Brain microvascular endothelial cell (primary cell): ENCODE measurements around the gene GRM8.

Experiments
- DNase-seq: peaks from one replicate; pipeline ENCODE4 v3.0.0-alpha.2; 2020
- H3K27ac ChIP-seq: fragments of 250-450 bp; sonication (Bioruptor Pico); 2 replicates; pipeline ENCODE4 v1.5.1; 2020; ENCODE audit warnings: mild to moderate bottlenecking, moderate library complexity
- H3K27me3 ChIP-seq: fragments of 250-450 bp; sonication (Bioruptor Pico); replicated peaks from 2 replicates; pipeline ENCODE4 v1.5.1; 2020; ENCODE audit warnings: mild to moderate bottlenecking
- H3K36me3 ChIP-seq: fragments of 250-450 bp; sonication (Bioruptor Pico); replicated peaks from 2 replicates; pipeline ENCODE4 v1.5.1; 2020; ENCODE audit warnings: mild to moderate bottlenecking
- H3K4me3 ChIP-seq: 2 replicates; pipeline ENCODE4 v1.5.1; 2011; ENCODE audit warnings: low read depth, mild to moderate bottlenecking, control low read depth, low read length, moderate library complexity
- CTCF ChIP-seq: IDR thresholded peaks from 2 replicates; pipeline ENCODE4 v1.5.1; 2011; ENCODE audit warnings: low read depth, mild to moderate bottlenecking, moderate library complexity, low read length, control low read depth, inconsistent platforms; ENCODE audit errors: missing control alignments
- in situ Hi-C: cut with HindIII; loops from 2 replicates; pipeline ENCODE4 v1.10.0; 2017; ENCODE audit warnings: low sequenced_read_pairs, low pct_ligation_motif_present

Gene GRM8

GRCh38 chr7:127252778-127253280 lies at the start of gene GRM8:
Gene GRM8 (minus strand): TSS chr7:127252941.
- TF ChIP-seq CTCF, result no peak
- peak; percentile 9 for DNase-seq
- Histone ChIP-seq H3K27me3 (peaks cover 36% of the 10 kb centered on the region), H3K4me3 (peak within 1 kb of the TSS; percentile 64), H3K27ac (no peak within 1 kb of the TSS), H3K36me3 (no peaks in the 10 kb centered on the region)
- in situ Hi-C loops, result no loop called here

GRCh38 chr7:127290801-127291361 lies 38.1 kb upstream of the GRM8 start:
- TF ChIP-seq CTCF, result no peak

GRCh38 chr7:127290116-127290655 lies 37.4 kb upstream of the GRM8 start:
- no peak for DNase-seq
- no peaks in the 10 kb centered on the region for H3K27me3 ChIP-seq
- H3K4me3 ChIP-seq, result no peak overlapping the region
- in situ Hi-C loops, result no loop called here
- no peak for TF ChIP-seq CTCF
- H3K27ac ChIP-seq, result no peak overlapping the region
- H3K36me3 ChIP-seq, result no peaks in the 10 kb centered on the region

More at GRCh38 chr7:127290801-127291361, 38.1 kb upstream of the GRM8 start:
- Histone ChIP-seq H3K4me3 (no peak overlapping the region), H3K27ac (no peak overlapping the region), H3K27me3 (no peaks in the 10 kb centered on the region), H3K36me3 (no peaks in the 10 kb centered on the region)
- in situ Hi-C loops, result no loop called here
- DNase-seq, result no peak

- Histone ChIP-seq H3K36me3 (no peaks in the 10 kb centered on the region), H3K4me3 (no peak overlapping the region), H3K27ac (no peak overlapping the region), H3K27me3 (no peaks in the 10 kb centered on the region)
- in situ Hi-C loops, result no loop called here
- DNase-seq, result no peak
- no peak for TF ChIP-seq CTCF
These were observed 34.4 kb upstream of the GRM8 start for GRCh38 chr7:127287133-127287532.

GRCh38 chr7:127270093-127270492 lies 17.4 kb upstream of the GRM8 start:
- Histone ChIP-seq H3K36me3 (no peaks in the 10 kb centered on the region), H3K27ac (no peak overlapping the region), H3K27me3 (no peaks in the 10 kb centered on the region), H3K4me3 (no peak overlapping the region)
- in situ Hi-C loops, result no loop called here
- no peak for DNase-seq
- TF ChIP-seq CTCF, result no peak

GRCh38 chr7:127266047-127266446 lies 13.3 kb upstream of the GRM8 start:
- in situ Hi-C loops, result no loop called here
- H3K27ac ChIP-seq, result no peak overlapping the region
- DNase-seq, result no peak
- H3K4me3 ChIP-seq, result no peak overlapping the region
- no peaks in the 10 kb centered on the region for H3K27me3 ChIP-seq
- no peaks in the 10 kb centered on the region for H3K36me3 ChIP-seq
- no peak for TF ChIP-seq CTCF
